ENCODE results near the gene FHOD1. TPM values are rescaled to one million over a fixed set of nuclear protein-coding genes. Genes with fewer than 3 reads are reported as not detected.

The FHOD1 gene
- total and polyA plus RNA-seq, 10 of the 15 experiments (the other 5 are each of a cell fraction or from before 2014, with no cell fraction given), result 8.9 to 65.7 (median 18.1) TPM

DNA sequence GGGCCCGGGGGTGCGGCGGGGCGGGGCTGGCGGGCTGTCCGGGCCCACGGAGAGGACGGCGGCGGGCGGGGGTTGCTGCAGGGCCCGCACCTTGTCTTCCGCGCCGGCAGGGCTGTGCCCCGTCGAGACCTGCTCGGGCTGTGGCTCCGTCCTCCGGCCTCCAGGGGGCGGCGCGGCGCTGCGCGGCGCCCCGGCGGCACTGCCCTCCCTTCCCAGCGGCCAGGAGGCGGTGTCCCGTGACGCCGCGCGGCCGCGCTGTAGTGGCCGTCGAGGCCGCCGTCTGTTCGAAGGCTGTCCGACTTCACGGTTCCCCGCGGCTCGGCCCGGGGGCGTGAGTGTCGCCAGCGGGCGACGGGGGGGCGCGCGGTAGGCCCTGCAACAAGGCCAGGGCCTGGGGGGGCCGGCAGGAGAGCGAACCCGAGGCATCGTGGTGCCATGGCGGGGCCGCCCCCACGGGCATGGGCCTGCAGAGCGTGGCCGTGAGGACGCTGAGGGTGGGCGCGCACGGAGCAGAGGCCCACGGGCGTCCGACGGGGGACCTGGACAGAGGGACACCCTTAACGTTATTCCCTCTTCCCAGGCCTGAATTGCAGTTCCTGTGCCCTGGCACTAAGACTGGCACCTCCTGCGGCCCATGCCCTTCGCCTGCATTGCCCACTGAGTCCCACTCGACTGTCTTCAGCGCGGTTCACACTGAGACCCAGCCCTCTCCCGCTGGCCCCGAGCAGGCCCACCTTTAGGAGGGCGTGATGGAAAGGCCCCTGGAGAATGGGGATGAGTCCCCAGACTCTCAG, 32.2 kb upstream of the FHOD1 start, which contains the start of gene PLEKHG4:
PLEKHG4 (plus strand) TSS at position 237 of the 794 bp plus-strand sequence; CDS start at position 750, 513 bp downstream.
- ChIA-PET SMC1A (ENCODE audit: uncharacterized antibody, unreplicated experiment) (interaction anchor here (0.8 to 3.6 kb wide), 4 partner anchors 9 to 60 kb away, joined by 4 to 16 read pairs (median 5); no protein-coding TSS in a partner anchor), POLR2A (no interaction called here), RAD21 (ENCODE audit: unreplicated experiment) (interaction anchor here (0.8 to 2.3 kb wide), 6 partner anchors 19 to 60 kb away, joined by 3 to 9 read pairs (median 6); partner anchors contain the start of gene TMEM208), CTCF (interaction anchor here (0.6 to 3.0 kb wide), 11 partner anchors 16 to 219 kb away, joined by 3 to 23 read pairs (median 4); partner anchors contain the start of gene SLC9A5)
- Histone ChIP-seq H3K27ac (ENCODE audit: control insufficient read depth, insufficient read depth) (peak within 1 kb of the TSS; percentile 6), H3K27me3 (replicated peaks in 1 of 2; ENCODE audit: control insufficient read depth in 2 of 2, insufficient read depth in 2 of 2, low read length in 1 of 2) (no peaks in the 10 kb centered on the region), H4K20me1 (ENCODE audit: control insufficient read depth, insufficient read depth) (no peaks in the 10 kb centered on the region), H3K4me1 (ENCODE audit: control insufficient read depth, insufficient read depth, low read length) (peaks cover 4% of the 10 kb centered on the region; the same call in 1 of the 2 replicates), H3K4me3 (peak within 1 kb of the TSS; percentile 74), H3K79me2 (ENCODE audit: control insufficient read depth, insufficient read depth, low read length) (0 out of 2 replicates have a peak, but pooled peaks cover 2% of the 10 kb centered on the region), H3K9me3 (replicated peaks; ENCODE audit: control insufficient read depth, insufficient read depth, low read length) (no peaks in the 10 kb centered on the region), H3K9ac (ENCODE audit: control insufficient read depth, insufficient read depth, low read length) (peak within 1 kb of the TSS; percentile 62), H2AFZ (ENCODE audit: control insufficient read depth, low read depth, low read length) (peak within 1 kb of the TSS; percentile 69), H3K4me2 (ENCODE audit: control insufficient read depth, insufficient read depth) (peak within 1 kb of the TSS; percentile 91), H3K36me3 (ENCODE audit: control insufficient read depth in 2 of 2, insufficient read depth in 2 of 2, low read length in 1 of 2) (no peaks in the 10 kb centered on the region; a peak in 1 of 4 replicates)
- WGBS (ENCODE audit: insufficient coverage, insufficient replicate concordance, low lambda C conversion rate, missing lambda C conversion rate), result 49% methylated on average over 53 of the region's 83 CpGs
- DNase-seq (ENCODE audit: low read depth, low spot score) (peak; percentile 13), FAIRE-seq (peak; percentile 49), ATAC-seq (peak; percentile 93)
- BruUV-seq (replicated peaks), result no TSS peak
- intact Hi-C loops (cut with micrococcal nuclease; ENCODE audit: unreplicated experiment), result loop anchor here (5.0 kb wide), 2 partner anchors 48 to 118 kb away; partner anchors contain the start of genes KCTD19 and LRRC36
- in situ Hi-C loops (cut with MboI), result no loop called here
- TF ChIP-seq RAD51 (IDR thresholded peaks at IDR 0.05), result no peak
- no peak for TF ChIP-seq TCF7 (IDR thresholded peaks at IDR 0.05; ENCODE audit: borderline replicate concordance)
- TF ChIP-seq, protein P1, sequence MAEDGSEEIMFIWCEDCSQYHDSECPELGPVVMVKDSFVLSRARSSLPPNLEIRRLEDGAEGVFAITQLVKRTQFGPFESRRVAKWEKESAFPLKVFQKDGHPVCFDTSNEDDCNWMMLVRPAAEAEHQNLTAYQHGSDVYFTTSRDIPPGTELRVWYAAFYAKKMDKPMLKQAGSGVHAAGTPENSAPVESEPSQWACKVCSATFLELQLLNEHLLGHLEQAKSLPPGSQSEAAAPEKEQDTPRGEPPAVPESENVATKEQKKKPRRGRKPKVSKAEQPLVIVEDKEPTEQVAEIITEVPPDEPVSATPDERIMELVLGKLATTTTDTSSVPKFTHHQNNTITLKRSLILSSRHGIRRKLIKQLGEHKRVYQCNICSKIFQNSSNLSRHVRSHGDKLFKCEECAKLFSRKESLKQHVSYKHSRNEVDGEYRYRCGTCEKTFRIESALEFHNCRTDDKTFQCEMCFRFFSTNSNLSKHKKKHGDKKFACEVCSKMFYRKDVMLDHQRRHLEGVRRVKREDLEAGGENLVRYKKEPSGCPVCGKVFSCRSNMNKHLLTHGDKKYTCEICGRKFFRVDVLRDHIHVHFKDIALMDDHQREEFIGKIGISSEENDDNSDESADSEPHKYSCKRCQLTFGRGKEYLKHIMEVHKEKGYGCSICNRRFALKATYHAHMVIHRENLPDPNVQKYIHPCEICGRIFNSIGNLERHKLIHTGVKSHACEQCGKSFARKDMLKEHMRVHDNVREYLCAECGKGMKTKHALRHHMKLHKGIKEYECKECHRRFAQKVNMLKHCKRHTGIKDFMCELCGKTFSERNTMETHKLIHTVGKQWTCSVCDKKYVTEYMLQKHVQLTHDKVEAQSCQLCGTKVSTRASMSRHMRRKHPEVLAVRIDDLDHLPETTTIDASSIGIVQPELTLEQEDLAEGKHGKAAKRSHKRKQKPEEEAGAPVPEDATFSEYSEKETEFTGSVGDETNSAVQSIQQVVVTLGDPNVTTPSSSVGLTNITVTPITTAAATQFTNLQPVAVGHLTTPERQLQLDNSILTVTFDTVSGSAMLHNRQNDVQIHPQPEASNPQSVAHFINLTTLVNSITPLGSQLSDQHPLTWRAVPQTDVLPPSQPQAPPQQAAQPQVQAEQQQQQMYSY (CRISPR knock-in tag; IDR thresholded peaks at IDR 0.05), result no peak
- TF ChIP-seq CEBPZ (IDR thresholded peaks at IDR 0.05; ENCODE audit: low read depth, low read length), result no peak
- TF ChIP-seq SMC3 (IDR thresholded peaks at IDR 0.05; ENCODE audit: borderline replicate concordance, low read length), result peak; percentile 73
- TF ChIP-seq ETV6 (conservative IDR thresholded peaks at IDR 0.05 in 1 of 2, IDR thresholded peaks at IDR 0.05 in 1 of 2; ENCODE audit: borderline replicate concordance in 1 of 2, low read depth in 1 of 2), result no peak
- TF ChIP-seq, protein P2, sequence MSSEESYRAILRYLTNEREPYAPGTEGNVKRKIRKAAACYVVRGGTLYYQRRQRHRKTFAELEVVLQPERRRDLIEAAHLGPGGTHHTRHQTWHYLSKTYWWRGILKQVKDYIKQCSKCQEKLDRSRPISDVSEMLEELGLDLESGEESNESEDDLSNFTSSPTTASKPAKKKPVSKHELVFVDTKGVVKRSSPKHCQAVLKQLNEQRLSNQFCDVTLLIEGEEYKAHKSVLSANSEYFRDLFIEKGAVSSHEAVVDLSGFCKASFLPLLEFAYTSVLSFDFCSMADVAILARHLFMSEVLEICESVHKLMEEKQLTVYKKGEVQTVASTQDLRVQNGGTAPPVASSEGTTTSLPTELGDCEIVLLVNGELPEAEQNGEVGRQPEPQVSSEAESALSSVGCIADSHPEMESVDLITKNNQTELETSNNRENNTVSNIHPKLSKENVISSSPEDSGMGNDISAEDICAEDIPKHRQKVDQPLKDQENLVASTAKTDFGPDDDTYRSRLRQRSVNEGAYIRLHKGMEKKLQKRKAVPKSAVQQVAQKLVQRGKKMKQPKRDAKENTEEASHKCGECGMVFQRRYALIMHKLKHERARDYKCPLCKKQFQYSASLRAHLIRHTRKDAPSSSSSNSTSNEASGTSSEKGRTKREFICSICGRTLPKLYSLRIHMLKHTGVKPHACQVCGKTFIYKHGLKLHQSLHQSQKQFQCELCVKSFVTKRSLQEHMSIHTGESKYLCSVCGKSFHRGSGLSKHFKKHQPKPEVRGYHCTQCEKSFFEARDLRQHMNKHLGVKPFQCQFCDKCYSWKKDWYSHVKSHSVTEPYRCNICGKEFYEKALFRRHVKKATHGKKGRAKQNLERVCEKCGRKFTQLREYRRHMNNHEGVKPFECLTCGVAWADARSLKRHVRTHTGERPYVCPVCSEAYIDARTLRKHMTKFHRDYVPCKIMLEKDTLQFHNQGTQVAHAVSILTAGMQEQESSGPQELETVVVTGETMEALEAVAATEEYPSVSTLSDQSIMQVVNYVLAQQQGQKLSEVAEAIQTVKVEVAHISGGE (CRISPR knock-in tag; IDR thresholded peaks at IDR 0.05), result no peak
- no peak for TF ChIP-seq TBL1XR1 (IDR thresholded peaks at IDR 0.05; ENCODE audit: low read depth, low read length)
- no peak for TF ChIP-seq SUPT20H (IDR thresholded peaks at IDR 0.05; ENCODE audit: borderline replicate concordance, control insufficient read depth, low read depth, low read length)
- no peak for TF ChIP-seq TCF3 (IDR thresholded peaks at IDR 0.05; ENCODE audit: borderline replicate concordance, insufficient read depth, low read depth, low read length)

Measured in GM12878 (cell line).